Measurements from ENCODE around the gene OR2A12. TPM values are rescaled to one million over a fixed set of nuclear protein-coding genes. Genes with fewer than 3 reads are reported as not detected.
"Not testable (repeated sequence)": the region's sequence is repeated elsewhere in the genome, so short reads cannot be mapped to it uniquely, and the experiment has no call there.

Gene OR2A12
- total RNA-seq = not detected
- polyA plus RNA-seq = not detected
- long read RNA-seq, donor 1 = 0 reads
- long read RNA-seq, donor 2 = 0 reads

GRCh38 chr7:144085978-144086377 is at the start of gene OR2A12:
Gene OR2A12 (plus strand): TSS chr7:144086278. CDS start chr7:144095108, 8,830 bp downstream.
- ATAC-seq (ENCODE audit: low FRiP score) = no peak
- H3K9me3 ChIP-seq (ENCODE audit: control insufficient read depth, low read length) = no peaks in the 10 kb centered on the region
- no peak for DNase-seq
- H3K27me3 ChIP-seq (ENCODE audit: control insufficient read depth in 1 of 2, insufficient read depth in 2 of 2, low read length in 1 of 2) = no peaks in the 10 kb centered on the region
- intact Hi-C loops (cut with DNase I) = no loop called here
- H3K36me3 ChIP-seq (ENCODE audit: control insufficient read depth in 1 of 2, insufficient read depth in 2 of 2, low read length in 1 of 2) = no peaks in the 10 kb centered on the region
- no peaks in the 10 kb centered on the region for H3K4me1 ChIP-seq (ENCODE audit: control insufficient read depth in 1 of 2, insufficient read depth in 2 of 2, low read length in 2 of 2)
- H3K27ac ChIP-seq (ENCODE audit: low read depth in 1 of 2, low read length in 2 of 2) = no peak within 1 kb of the TSS
- no peak within 1 kb of the TSS for H3K4me3 ChIP-seq (ENCODE audit: low read length in 2 of 2)
- WGBS, 2 donors = 68 to 83% methylated on average over 2 of the region's 2 CpGs

- no peaks in the 10 kb centered on the region for H3K36me3 ChIP-seq (ENCODE audit: control insufficient read depth in 1 of 2, insufficient read depth in 2 of 2, low read length in 1 of 2)
- DNase-seq (no peak), ATAC-seq (ENCODE audit: low FRiP score) (no peak)
- H3K27ac ChIP-seq (ENCODE audit: low read depth in 1 of 2, low read length in 2 of 2) = no peak overlapping the region
- H3K27me3 ChIP-seq (ENCODE audit: control insufficient read depth in 1 of 2, insufficient read depth in 2 of 2, low read length in 1 of 2) = no peaks in the 10 kb centered on the region
- H3K4me1 ChIP-seq (ENCODE audit: control insufficient read depth in 1 of 2, insufficient read depth in 2 of 2, low read length in 2 of 2) = no peaks in the 10 kb centered on the region
- no peaks in the 10 kb centered on the region for H3K9me3 ChIP-seq (ENCODE audit: control insufficient read depth, low read length)
- intact Hi-C loops (cut with DNase I) = no loop called here
- WGBS, 2 donors = 49 to 80% methylated on average over 1 of the region's 1 CpG
- no peak overlapping the region for H3K4me3 ChIP-seq (ENCODE audit: low read length in 2 of 2)
These were observed 49.7 kb upstream of the OR2A12 start for GRCh38 chr7:144036302-144036885.

- no peak for ATAC-seq (ENCODE audit: low FRiP score)
These were observed 48.6 kb upstream of the OR2A12 start for GRCh38 chr7:144037414-144038035.

GRCh38 chr7:144038887-144039286 is 47.2 kb upstream of the OR2A12 start:
- intact Hi-C loops (cut with DNase I) = no loop called here
- WGBS, 2 donors = 77 to 84% methylated on average over 4 of the region's 4 CpGs

More at GRCh38 chr7:144037414-144038035, 48.6 kb upstream of the OR2A12 start:
- intact Hi-C loops (cut with DNase I) = no loop called here
- H3K9me3 ChIP-seq (ENCODE audit: control insufficient read depth, low read length) = no peaks in the 10 kb centered on the region
- no peak overlapping the region for H3K4me3 ChIP-seq (ENCODE audit: low read length in 2 of 2)
- no peaks in the 10 kb centered on the region for H3K27me3 ChIP-seq (ENCODE audit: control insufficient read depth in 1 of 2, insufficient read depth in 2 of 2, low read length in 1 of 2)
- no peaks in the 10 kb centered on the region for H3K36me3 ChIP-seq (ENCODE audit: control insufficient read depth in 1 of 2, insufficient read depth in 2 of 2, low read length in 1 of 2)
- no peak for DNase-seq
- H3K27ac ChIP-seq (ENCODE audit: low read depth in 1 of 2, low read length in 2 of 2) = no peak overlapping the region
- WGBS, 2 donors = 75 to 82% methylated on average over 1 of the region's 1 CpG
- H3K4me1 ChIP-seq (ENCODE audit: control insufficient read depth in 1 of 2, insufficient read depth in 2 of 2, low read length in 2 of 2) = no peaks in the 10 kb centered on the region

GRCh38 chr7:144048648-144049047 is 37.4 kb upstream of the OR2A12 start, which contains the start of gene OR2A5:
Gene OR2A5 (plus strand): TSS chr7:144048948. CDS start chr7:144050402, 1,454 bp downstream.
- H3K9me3 ChIP-seq (ENCODE audit: control insufficient read depth, low read length) = peaks cover 2% of the 10 kb centered on the region
- no peak for ATAC-seq (ENCODE audit: low FRiP score)
- DNase-seq = no peak
- WGBS, 2 donors = 57 to 63% methylated on average over 1 of the region's 1 CpG
- H3K36me3 ChIP-seq (ENCODE audit: control insufficient read depth in 1 of 2, insufficient read depth in 2 of 2, low read length in 1 of 2) = no peaks in the 10 kb centered on the region
- no peaks in the 10 kb centered on the region for H3K4me1 ChIP-seq (ENCODE audit: control insufficient read depth in 1 of 2, insufficient read depth in 2 of 2, low read length in 2 of 2)
- H3K27ac ChIP-seq (ENCODE audit: low read depth in 1 of 2, low read length in 2 of 2) = no peak within 1 kb of the TSS
- H3K27me3 ChIP-seq (ENCODE audit: control insufficient read depth in 1 of 2, insufficient read depth in 2 of 2, low read length in 1 of 2) = no peaks in the 10 kb centered on the region
- no peak within 1 kb of the TSS for H3K4me3 ChIP-seq (ENCODE audit: low read length in 2 of 2)
- intact Hi-C loops (cut with DNase I) = no loop called here

More at GRCh38 chr7:144038887-144039286, 47.2 kb upstream of the OR2A12 start:
- H3K36me3 ChIP-seq (ENCODE audit: control insufficient read depth in 1 of 2, insufficient read depth in 2 of 2, low read length in 1 of 2) = no peaks in the 10 kb centered on the region
- no peaks in the 10 kb centered on the region for H3K9me3 ChIP-seq (ENCODE audit: control insufficient read depth, low read length)
- no peak overlapping the region for H3K27ac ChIP-seq (ENCODE audit: low read depth in 1 of 2, low read length in 2 of 2)
- no peak for ATAC-seq (ENCODE audit: low FRiP score)
- no peaks in the 10 kb centered on the region for H3K4me1 ChIP-seq (ENCODE audit: control insufficient read depth in 1 of 2, insufficient read depth in 2 of 2, low read length in 2 of 2)
- H3K27me3 ChIP-seq (ENCODE audit: control insufficient read depth in 1 of 2, insufficient read depth in 2 of 2, low read length in 1 of 2) = no peaks in the 10 kb centered on the region
- no peak for DNase-seq
- H3K4me3 ChIP-seq (ENCODE audit: low read length in 2 of 2) = no peak overlapping the region

GRCh38 chr7:144049491-144049890 is 36.6 kb upstream of the OR2A12 start:
- 65 to 66% methylated on average over 2 of the region's 2 CpGs for WGBS, 2 donors
- H3K4me1 ChIP-seq (ENCODE audit: control insufficient read depth in 1 of 2, insufficient read depth in 2 of 2, low read length in 2 of 2) = no peaks in the 10 kb centered on the region
- H3K27ac ChIP-seq (ENCODE audit: low read depth in 1 of 2, low read length in 2 of 2) = no peak overlapping the region
- H3K27me3 ChIP-seq (ENCODE audit: control insufficient read depth in 1 of 2, insufficient read depth in 2 of 2, low read length in 1 of 2) = no peaks in the 10 kb centered on the region
- peaks cover 4% of the 10 kb centered on the region for H3K9me3 ChIP-seq (ENCODE audit: control insufficient read depth, low read length)
- H3K36me3 ChIP-seq (ENCODE audit: control insufficient read depth in 1 of 2, insufficient read depth in 2 of 2, low read length in 1 of 2) = no peaks in the 10 kb centered on the region
- no peak overlapping the region for H3K4me3 ChIP-seq (ENCODE audit: low read length in 2 of 2)
- ATAC-seq (ENCODE audit: low FRiP score) (no peak), DNase-seq (no peak)
- intact Hi-C loops (cut with DNase I) = no loop called here

GRCh38 chr7:144050093-144050492 is 36.0 kb upstream of the OR2A12 start:
- intact Hi-C loops (cut with DNase I) = no loop called here
- WGBS, 2 donors = 53% methylated on average over 3 of the region's 3 CpGs
- Histone ChIP-seq H3K27ac (ENCODE audit: low read depth in 1 of 2, low read length in 2 of 2) (no peak overlapping the region), H3K36me3 (ENCODE audit: control insufficient read depth in 1 of 2, insufficient read depth in 2 of 2, low read length in 1 of 2) (no peaks in the 10 kb centered on the region), H3K4me3 (ENCODE audit: low read length in 2 of 2) (no peak overlapping the region), H3K27me3 (ENCODE audit: control insufficient read depth in 1 of 2, insufficient read depth in 2 of 2, low read length in 1 of 2) (no peaks in the 10 kb centered on the region), H3K9me3 (ENCODE audit: control insufficient read depth, low read length) (peaks cover 4% of the 10 kb centered on the region), H3K4me1 (ENCODE audit: control insufficient read depth in 1 of 2, insufficient read depth in 2 of 2, low read length in 2 of 2) (no peaks in the 10 kb centered on the region)
- DNase-seq (no peak), ATAC-seq (ENCODE audit: low FRiP score) (no peak)

GRCh38 chr7:144050884-144051283 is 35.2 kb upstream of the OR2A12 start:
- 92 to 94% methylated on average over 8 of the region's 8 CpGs for WGBS, 2 donors
- intact Hi-C loops (cut with DNase I); ATAC-seq (ENCODE audit: low FRiP score): not testable (repeated sequence)

GRCh38 chr7:144057954-144058353 is 28.1 kb upstream of the OR2A12 start:
- ATAC-seq (ENCODE audit: low FRiP score) = no peak
- H3K27me3 ChIP-seq (ENCODE audit: control insufficient read depth in 1 of 2, insufficient read depth in 2 of 2, low read length in 1 of 2) = no peaks in the 10 kb centered on the region
- H3K27ac ChIP-seq (ENCODE audit: low read depth in 1 of 2, low read length in 2 of 2) = no peak overlapping the region
- intact Hi-C loops (cut with DNase I) = no loop called here
- H3K9me3 ChIP-seq (ENCODE audit: control insufficient read depth, low read length) = peaks cover 11% of the 10 kb centered on the region
- 57 to 69% methylated on average over 3 of the region's 3 CpGs for WGBS, 2 donors
- H3K4me1 ChIP-seq (ENCODE audit: control insufficient read depth in 1 of 2, insufficient read depth in 2 of 2, low read length in 2 of 2) = no peaks in the 10 kb centered on the region
- H3K36me3 ChIP-seq (ENCODE audit: control insufficient read depth in 1 of 2, insufficient read depth in 2 of 2, low read length in 1 of 2) = no peaks in the 10 kb centered on the region
- DNase-seq = no peak
- no peak overlapping the region for H3K4me3 ChIP-seq (ENCODE audit: low read length in 2 of 2)

More at GRCh38 chr7:144050884-144051283, 35.2 kb upstream of the OR2A12 start:
- not testable (repeated sequence) for H3K27me3 ChIP-seq (ENCODE audit: control insufficient read depth in 1 of 2, insufficient read depth in 2 of 2, low read length in 1 of 2); H3K9me3 ChIP-seq (ENCODE audit: control insufficient read depth, low read length); DNase-seq; H3K36me3 ChIP-seq (ENCODE audit: control insufficient read depth in 1 of 2, insufficient read depth in 2 of 2, low read length in 1 of 2); H3K4me3 ChIP-seq (ENCODE audit: low read length in 2 of 2); H3K4me1 ChIP-seq (ENCODE audit: control insufficient read depth in 1 of 2, insufficient read depth in 2 of 2, low read length in 2 of 2); H3K27ac ChIP-seq (ENCODE audit: low read depth in 1 of 2, low read length in 2 of 2)

Data from aorta (tissue), 5 donors.